ENCODE results near the gene GALNT11. TPM values are rescaled to one million over a fixed set of nuclear protein-coding genes. Genes with fewer than 3 reads are reported as not detected.
"Not testable (repeated sequence)": the region's sequence is repeated elsewhere in the genome, so short reads cannot be mapped to it uniquely, and the experiment has no call there.

GALNT11 gene
- total RNA-seq, 8 experiments from 2014 or later, result 24.8 to 53.0 (median 32.8) TPM

DNA sequence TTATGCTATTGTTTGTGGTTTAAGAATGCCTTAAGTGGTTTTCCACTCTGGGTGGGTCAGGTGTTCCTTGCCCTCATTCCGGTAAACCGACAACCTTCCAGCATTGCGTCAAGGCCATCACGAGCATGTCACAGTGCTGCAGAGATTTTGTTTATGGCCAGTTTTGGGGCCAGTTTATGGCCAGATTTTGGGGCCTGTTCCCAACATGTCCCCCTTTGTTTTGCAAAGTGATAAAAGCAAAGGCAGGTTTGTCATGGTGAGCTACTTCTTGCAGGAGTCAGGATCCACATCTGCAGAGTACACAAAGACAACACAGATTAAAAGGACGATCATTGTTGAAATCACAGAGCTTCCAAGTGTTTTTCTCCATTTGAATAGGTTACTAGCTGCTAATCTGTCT lies 12.9 kb downstream of the GALNT11 start:
- H3K4me1 ChIP-seq (replicated peaks in 1 of 2); H3K4me3 ChIP-seq; H3K27ac ChIP-seq; in situ Hi-C loops (cut with MboI; ENCODE audit: low pct_unique_long_range_greater_than_20kb in 2 of 9, low sequenced_read_pairs in 9 of 9, unreplicated experiment in 9 of 9); ATAC-seq (replicated peaks in 6 of 8): not testable (repeated sequence)
- WGBS, 10 experiments, result 60 to 100% (median 95%) methylated on average over 1 to 5 of the region's 5 CpGs

DNA sequence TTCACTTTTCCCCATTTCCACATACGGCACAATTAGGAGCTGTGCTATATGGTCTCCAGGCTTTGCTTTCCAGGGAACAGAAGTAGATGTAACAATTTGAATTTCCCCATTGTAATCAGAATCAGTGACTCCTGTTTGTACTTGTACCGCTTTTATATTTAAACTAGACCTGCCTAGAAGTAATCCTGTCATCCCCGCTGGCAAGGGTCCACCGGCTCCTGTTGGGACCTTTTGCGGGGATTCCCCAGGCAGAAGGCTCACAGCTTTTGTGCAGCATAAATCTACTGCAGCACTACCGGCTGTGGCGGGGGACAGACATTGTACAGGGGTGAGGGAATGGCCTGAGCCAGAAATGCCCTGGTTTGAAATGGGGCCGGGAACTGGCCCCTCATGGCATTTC lies 17.6 kb downstream of the GALNT11 start:
- in situ Hi-C loops (cut with MboI; ENCODE audit: low pct_unique_long_range_greater_than_20kb in 2 of 9, low sequenced_read_pairs in 9 of 9, unreplicated experiment in 9 of 9); ATAC-seq (replicated peaks in 6 of 8); H3K27ac ChIP-seq; H3K4me1 ChIP-seq (replicated peaks in 1 of 2); H3K4me3 ChIP-seq: not testable (repeated sequence)
- WGBS, 10 experiments, result 91 to 100% (median 100%) methylated on average over 1 to 4 of the region's 8 CpGs; no CpG with 5 or more reads in 2 of the 10 experiments

DNA sequence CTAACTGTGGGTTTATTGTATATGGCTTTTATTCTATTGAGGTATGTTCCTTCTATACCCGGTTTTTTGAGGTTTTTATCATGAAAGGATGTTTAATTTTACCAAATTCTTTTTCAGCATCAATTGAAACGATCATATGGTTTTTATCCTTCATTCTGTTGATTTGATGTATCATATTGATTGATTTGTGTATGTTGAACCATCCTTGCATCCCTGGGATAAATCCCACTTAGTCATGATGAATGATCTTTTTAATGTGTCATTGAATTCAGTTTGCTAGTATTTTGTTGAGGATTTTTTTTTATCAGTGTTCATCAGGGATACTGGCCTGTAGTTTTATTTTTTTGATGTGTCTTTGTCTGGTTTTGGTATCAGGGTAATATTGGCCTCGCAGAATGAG lies 19.4 kb downstream of the GALNT11 start:
- in situ Hi-C loops (cut with MboI; ENCODE audit: low pct_unique_long_range_greater_than_20kb in 2 of 9, low sequenced_read_pairs in 9 of 9, unreplicated experiment in 9 of 9), result not testable (repeated sequence)

DNA sequence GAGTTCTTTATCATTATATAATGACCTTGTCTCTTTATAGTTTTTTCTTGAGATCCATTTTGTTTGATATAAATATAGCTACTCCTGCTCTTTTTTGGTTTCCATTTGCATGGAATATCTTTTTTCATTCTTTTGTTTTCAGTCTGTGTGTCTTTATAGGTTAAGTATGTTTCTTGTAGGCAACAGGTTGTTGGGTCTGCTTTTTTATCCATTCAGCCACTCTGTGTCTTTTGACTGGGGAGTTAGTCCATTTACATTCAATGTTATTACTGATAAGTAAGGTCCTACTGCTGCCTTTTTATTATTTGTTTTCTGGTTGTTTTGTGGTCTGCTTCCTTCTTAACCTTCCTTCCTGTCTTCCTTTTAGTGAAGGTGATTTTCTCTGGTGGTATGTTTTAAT lies 21.1 kb downstream of the GALNT11 start:
- Histone ChIP-seq H3K4me1 (replicated peaks in 1 of 2) (no peaks in the 10 kb centered on the region), H3K4me3 (no peak overlapping the region), H3K27ac (no peak overlapping the region)
- in situ Hi-C loops (cut with MboI; ENCODE audit: low pct_unique_long_range_greater_than_20kb in 2 of 9, low sequenced_read_pairs in 9 of 9, unreplicated experiment in 9 of 9), result no loop called here
- ATAC-seq (replicated peaks in 6 of 8), result no peak

More for the DNA sequence above, 19.4 kb downstream of the GALNT11 start:
- WGBS, 10 experiments, result 69 to 94% (median 86%) methylated on average over 3 of the region's 3 CpGs; no CpG with 5 or more reads in 1 of the 10 experiments
- ATAC-seq (replicated peaks in 6 of 8); H3K27ac ChIP-seq; H3K4me3 ChIP-seq; H3K4me1 ChIP-seq (replicated peaks in 1 of 2): not testable (repeated sequence)

DNA sequence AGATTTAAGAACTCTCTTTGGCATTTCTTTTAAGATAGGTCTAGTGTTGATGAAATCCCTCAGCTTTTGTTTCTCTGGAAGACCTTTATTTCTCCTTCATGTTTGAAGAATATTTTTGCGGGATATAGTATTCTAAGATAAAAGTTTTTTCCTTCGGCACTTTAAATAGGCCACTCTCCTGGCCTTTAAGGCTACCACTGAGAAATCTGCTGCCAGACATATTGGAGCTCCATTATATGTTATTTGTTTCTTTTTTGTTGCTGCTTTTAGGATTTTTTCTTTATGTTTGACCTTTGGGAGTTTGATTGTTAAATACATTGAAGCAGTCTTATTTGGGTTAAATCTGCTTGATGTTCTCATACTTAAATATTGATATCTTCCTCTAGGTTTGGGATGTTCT lies 22.6 kb downstream of the GALNT11 start:
- Histone ChIP-seq H3K27ac (no peak overlapping the region), H3K4me3 (no peak overlapping the region), H3K4me1 (replicated peaks in 1 of 2) (peaks cover 0 to 4% of the 10 kb centered on the region in 2 donors)
- WGBS, 10 experiments, result 77 to 100% (median 100%) methylated on average over 1 to 2 of the region's 2 CpGs
- in situ Hi-C loops (cut with MboI; ENCODE audit: low pct_unique_long_range_greater_than_20kb in 2 of 9, low sequenced_read_pairs in 9 of 9, unreplicated experiment in 9 of 9), result no loop called here
- no peak for ATAC-seq (replicated peaks in 6 of 8)

DNA sequence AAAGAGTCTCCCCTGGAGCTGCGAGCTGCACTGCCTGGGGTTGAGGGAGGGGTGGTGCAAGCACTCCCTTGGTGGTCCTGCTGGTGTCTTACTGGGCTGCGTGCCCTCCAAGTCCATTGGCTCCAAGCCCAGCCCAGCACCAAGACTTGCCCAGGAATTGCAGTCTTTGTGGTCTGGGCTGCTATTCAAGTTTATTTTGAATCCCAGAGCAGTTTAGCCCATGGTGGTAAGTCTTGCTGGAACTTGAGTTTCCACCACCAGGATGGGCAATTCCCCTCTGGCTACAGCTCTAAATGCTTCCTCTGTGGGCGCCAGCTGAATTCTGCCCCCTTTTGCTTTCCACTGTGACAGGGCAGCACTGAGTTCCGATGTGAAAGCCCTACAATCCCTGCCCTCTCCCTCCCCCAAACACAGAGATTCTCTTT lies 25.1 kb downstream of the GALNT11 start:
- Histone ChIP-seq H3K27ac (no peak overlapping the region), H3K4me3 (no peak overlapping the region), H3K4me1 (replicated peaks in 1 of 2) (peaks cover 0 to 7% of the 10 kb centered on the region in 2 donors)
- 5 to 100% (median 86%) methylated on average over 1 to 4 of the region's 4 CpGs; no CpG with 5 or more reads in 6 of the 10 experiments for WGBS, 10 experiments
- in situ Hi-C loops (cut with MboI; ENCODE audit: low pct_unique_long_range_greater_than_20kb in 2 of 9, low sequenced_read_pairs in 9 of 9, unreplicated experiment in 9 of 9), result no loop called here
- ATAC-seq (replicated peaks in 6 of 8), result peak in 2 of 8 experiments; percentile 14 to 20

DNA sequence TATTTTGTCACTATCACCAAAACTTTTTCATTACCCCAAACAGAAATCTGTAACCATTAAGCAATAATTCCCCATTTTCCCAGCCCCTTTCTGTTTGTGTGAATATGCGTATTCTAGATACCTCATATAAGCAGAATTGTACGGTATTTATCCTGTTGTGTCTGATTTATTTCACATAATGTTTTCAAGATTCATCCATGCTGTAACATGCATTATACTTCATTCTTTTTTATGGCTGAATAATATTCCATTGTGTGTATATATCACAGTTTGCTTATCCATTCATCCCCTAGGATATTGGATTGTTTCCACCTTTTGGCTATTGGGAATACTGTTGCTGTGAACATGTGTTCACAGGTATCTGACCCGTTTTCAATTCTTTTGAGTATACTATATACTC lies 26.5 kb downstream of the GALNT11 start:
- in situ Hi-C loops (cut with MboI; ENCODE audit: low pct_unique_long_range_greater_than_20kb in 2 of 9, low sequenced_read_pairs in 9 of 9, unreplicated experiment in 9 of 9), result no loop called here
- Histone ChIP-seq H3K27ac (no peak overlapping the region), H3K4me1 (replicated peaks in 1 of 2) (peaks cover 0 to 7% of the 10 kb centered on the region in 2 donors), H3K4me3 (no peak overlapping the region)
- ATAC-seq (replicated peaks in 6 of 8), result no peak
- 77 to 100% (median 98%) methylated on average over 2 to 3 of the region's 3 CpGs for WGBS, 10 experiments

DNA sequence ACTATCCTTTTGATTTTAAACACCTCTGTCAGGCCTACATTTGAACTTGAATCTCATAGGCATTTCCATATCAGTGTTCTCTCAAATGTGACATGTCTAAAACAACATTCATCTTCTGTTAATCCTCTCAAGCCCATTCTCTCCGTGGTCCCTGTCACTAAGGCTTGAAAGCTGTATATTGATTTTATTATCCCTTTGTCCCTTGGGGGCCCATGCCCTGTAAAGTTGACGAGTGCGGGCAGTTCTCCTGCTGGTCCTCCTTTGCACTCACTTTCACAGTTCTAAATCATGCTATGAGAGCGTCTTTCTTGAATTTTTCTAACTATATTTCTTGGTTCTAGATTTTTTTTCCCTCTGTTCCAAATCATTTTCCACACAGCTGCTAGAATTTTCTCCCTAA lies 27.3 kb downstream of the GALNT11 start:
- in situ Hi-C loops (cut with MboI; ENCODE audit: low pct_unique_long_range_greater_than_20kb in 2 of 9, low sequenced_read_pairs in 9 of 9, unreplicated experiment in 9 of 9), result no loop called here
- H3K27ac ChIP-seq, result no peak overlapping the region
- peaks cover 0 to 7% of the 10 kb centered on the region in 2 donors for H3K4me1 ChIP-seq (replicated peaks in 1 of 2)
- H3K4me3 ChIP-seq, result no peak overlapping the region
- 11 to 100% (median 56%) methylated on average over 2 to 4 of the region's 4 CpGs; no CpG with 5 or more reads in 1 of the 10 experiments for WGBS, 10 experiments
- no peak for ATAC-seq (replicated peaks in 6 of 8)

DNA sequence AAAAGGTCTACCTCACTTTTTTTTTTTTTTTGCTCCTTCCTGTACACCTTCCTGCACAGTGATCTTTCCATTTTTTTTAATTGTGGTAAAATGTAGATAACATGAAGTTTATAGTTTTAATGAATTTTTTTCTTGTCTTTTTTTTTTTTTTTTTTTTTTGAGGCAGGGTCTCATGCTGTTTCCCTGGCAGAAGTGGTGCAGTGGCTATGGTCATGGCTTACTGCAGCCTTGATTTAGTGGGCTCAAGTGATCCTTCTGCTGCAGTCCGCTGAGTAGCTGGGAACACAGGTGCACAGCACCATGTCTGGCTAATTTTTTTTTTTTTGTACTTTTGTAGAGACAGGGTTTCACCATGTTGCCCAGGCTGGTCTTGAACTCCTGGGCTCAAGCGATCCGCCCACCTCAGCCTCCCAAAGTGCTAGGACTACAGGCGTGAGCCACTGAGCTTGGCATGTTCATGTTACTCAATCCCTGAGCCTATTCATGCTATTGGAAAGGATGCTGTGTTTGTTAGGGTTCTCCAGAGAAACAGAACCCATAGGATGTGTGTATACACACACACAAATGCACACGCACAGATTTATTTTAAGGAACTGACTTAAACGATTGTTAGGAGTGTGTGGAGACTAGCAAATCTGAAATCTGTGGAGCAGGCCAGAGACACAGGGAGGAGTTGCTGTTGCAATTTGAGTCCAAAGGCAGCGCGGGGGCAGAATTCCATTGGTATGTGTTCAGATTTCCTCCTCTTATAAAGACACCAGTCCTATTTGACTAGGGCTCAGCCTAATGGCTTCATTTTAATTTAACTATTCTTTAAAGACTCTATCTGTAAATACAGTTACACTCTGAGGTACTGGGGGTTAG lies 29.1 kb downstream of the GALNT11 start:
- Histone ChIP-seq H3K4me3 (no peak overlapping the region), H3K27ac (no peak overlapping the region), H3K4me1 (replicated peaks in 1 of 2) (peaks cover 0 to 7% of the 10 kb centered on the region in 2 donors)
- peak in 3 of 8 experiments; percentile 32 to 94 (median 86) for ATAC-seq (replicated peaks in 6 of 8)
- WGBS, 10 experiments, result 33 to 100% (median 70%) methylated on average over 1 to 5 of the region's 8 CpGs; no CpG with 5 or more reads in 1 of the 10 experiments
- in situ Hi-C loops (cut with MboI; ENCODE audit: low pct_unique_long_range_greater_than_20kb in 2 of 9, low sequenced_read_pairs in 9 of 9, unreplicated experiment in 9 of 9), result no loop called here

DNA sequence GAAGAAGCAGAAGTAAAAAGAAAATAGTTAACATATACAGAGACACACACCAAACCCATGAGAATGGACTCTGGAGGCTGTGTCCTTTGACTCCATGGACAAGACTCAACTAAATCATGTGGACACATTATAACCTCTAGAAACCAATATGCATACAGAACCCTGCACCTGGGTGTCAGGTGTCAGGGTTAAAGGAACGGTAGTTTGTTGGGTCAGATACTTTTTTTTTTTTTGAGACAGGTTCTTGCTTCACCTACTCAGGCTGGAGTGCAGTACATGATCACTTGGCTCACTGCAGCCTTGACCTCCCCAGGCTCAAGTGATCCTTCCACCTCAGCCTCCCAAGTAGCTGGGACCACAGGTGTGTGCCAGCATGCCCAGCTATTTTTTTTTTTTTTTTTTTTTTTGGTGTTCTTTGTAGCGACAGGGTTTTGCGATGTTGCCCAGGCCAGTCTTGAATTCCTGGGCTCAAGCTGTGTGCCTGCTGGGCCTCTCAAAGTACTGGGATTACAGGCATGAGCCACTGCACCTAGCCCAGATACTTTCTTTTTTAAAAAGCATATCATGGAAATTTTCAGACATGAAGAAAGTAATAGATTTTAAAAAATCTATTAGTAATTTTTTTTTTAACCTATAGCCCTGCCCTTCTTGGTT lies 31.3 kb downstream of the GALNT11 start:
- WGBS, 10 experiments, result 71 to 100% (median 93%) methylated on average over 1 to 3 of the region's 3 CpGs; no CpG with 5 or more reads in 1 of the 10 experiments
- in situ Hi-C loops (cut with MboI; ENCODE audit: low pct_unique_long_range_greater_than_20kb in 2 of 9, low sequenced_read_pairs in 9 of 9, unreplicated experiment in 9 of 9), result no loop called here
- no peak overlapping the region for H3K27ac ChIP-seq
- no peak for ATAC-seq (replicated peaks in 6 of 8)
- no peak overlapping the region for H3K4me3 ChIP-seq
- H3K4me1 ChIP-seq (replicated peaks in 1 of 2), result peaks cover 0 to 7% of the 10 kb centered on the region in 2 donors

DNA sequence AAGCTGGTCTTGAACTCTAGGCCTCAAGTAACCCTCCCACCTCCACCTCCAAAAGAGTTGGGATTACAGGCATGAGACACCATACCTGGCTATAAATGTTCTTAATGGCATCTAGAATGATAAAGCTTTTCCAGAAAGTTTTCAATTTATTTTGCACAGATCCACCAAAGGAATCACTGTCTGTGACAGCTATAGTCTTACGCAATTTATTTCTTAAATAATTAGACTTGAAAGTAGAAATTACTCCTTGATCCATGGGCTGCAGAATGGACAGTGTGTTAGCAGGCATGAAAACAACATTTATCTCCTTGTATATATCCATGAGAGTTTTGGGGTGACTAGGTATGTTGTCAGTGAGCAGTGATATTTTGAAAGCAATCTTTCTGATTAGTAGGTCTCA lies 33.8 kb downstream of the GALNT11 start:
- in situ Hi-C loops (cut with MboI; ENCODE audit: low pct_unique_long_range_greater_than_20kb in 2 of 9, low sequenced_read_pairs in 9 of 9, unreplicated experiment in 9 of 9), result no loop called here
- H3K27ac ChIP-seq, result no peak overlapping the region
- 86 to 100% (median 100%) methylated on average over 1 of the region's 1 CpG; no CpG with 5 or more reads in 3 of the 10 experiments for WGBS, 10 experiments
- no peaks in the 10 kb centered on the region for H3K4me1 ChIP-seq (replicated peaks in 1 of 2)
- no peak overlapping the region for H3K4me3 ChIP-seq
- ATAC-seq (replicated peaks in 6 of 8), result no peak

DNA sequence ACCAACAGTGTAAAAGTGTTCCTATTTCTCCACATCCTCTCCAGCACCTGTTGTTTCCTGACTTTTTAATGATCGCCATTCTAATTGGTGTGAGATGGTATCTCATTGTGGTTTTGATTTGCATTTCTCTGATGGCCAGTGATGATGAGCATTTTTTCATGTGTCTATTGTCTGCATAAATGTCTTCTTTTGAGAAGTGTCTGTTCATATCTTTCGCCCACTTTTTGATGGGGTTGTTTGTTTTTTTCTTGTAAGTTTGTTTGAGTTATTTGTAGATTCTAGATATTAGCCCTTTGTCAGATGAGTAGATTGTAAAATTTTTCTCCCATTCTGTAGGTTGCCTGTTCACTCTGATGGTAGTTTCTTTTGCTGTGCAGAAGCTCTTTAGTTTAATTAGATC lies 35.6 kb downstream of the GALNT11 start:
- H3K4me1 ChIP-seq (replicated peaks in 1 of 2); H3K4me3 ChIP-seq; ATAC-seq (replicated peaks in 6 of 8); H3K27ac ChIP-seq; in situ Hi-C loops (cut with MboI; ENCODE audit: low pct_unique_long_range_greater_than_20kb in 2 of 9, low sequenced_read_pairs in 9 of 9, unreplicated experiment in 9 of 9): not testable (repeated sequence)
- no CpG with 5 or more reads among the region's 2 CpGs for WGBS, 10 experiments

DNA sequence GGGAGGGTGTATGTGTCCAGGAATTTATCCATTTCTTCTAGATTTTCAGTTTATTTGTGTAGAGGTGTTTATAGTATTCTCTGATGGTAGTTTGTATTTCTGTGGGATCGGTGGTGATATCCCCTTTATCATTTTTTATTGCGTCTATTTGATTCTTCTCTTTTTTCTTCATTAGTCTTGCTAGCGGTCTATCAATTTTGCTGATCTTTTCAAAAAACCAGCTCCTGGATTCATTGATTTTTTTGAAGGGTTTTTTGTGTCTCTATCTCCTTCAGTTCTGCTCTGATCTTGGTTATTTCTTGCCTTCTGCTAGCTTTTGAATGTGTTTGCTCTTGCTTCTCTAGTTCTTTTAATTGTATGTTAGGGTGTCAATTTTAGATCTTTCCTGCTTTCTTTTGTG lies 37.7 kb downstream of the GALNT11 start:
- H3K4me1 ChIP-seq (replicated peaks in 1 of 2); H3K4me3 ChIP-seq; in situ Hi-C loops (cut with MboI; ENCODE audit: low pct_unique_long_range_greater_than_20kb in 2 of 9, low sequenced_read_pairs in 9 of 9, unreplicated experiment in 9 of 9); H3K27ac ChIP-seq; ATAC-seq (replicated peaks in 6 of 8): not testable (repeated sequence)
- WGBS, 10 experiments, result 80 to 100% (median 91%) methylated on average over 1 to 3 of the region's 3 CpGs; no CpG with 5 or more reads in 3 of the 10 experiments

Data from motor neuron (in vitro differentiated cells).